MM.1S (cell line): ENCODE measurements around the gene SCN2A.

ENCODE experiments used
- DNase-seq: peaks from one replicate; pipeline ENCODE4 v3.0.0-alpha.2; 2015
- H2AFZ ChIP-seq: fragments of 300-600 bp; sonication (generic); 2 replicates; pipeline ENCODE4 v1.6.0; 2016; ENCODE audit warnings: antibody characterized with exemption, low read length
- H3F3A ChIP-seq: fragments of 300-600 bp; sonication (generic); 2 replicates; pipeline ENCODE4 v1.6.1; 2016; ENCODE audit warnings: mild to moderate bottlenecking, antibody characterized with exemption, low read length, moderate library complexity, mixed read lengths; ENCODE audit not compliant: insufficient read depth
- H3K27ac ChIP-seq: fragments of 300-600 bp; sonication (generic); 2 replicates; pipeline ENCODE4 v1.5.1; 2016; ENCODE audit warnings: mild to moderate bottlenecking, low read length
- H3K27me3 ChIP-seq: fragments of 300-600 bp; sonication (generic); replicated peaks from 2 replicates; pipeline ENCODE4 v1.6.0; 2016; ENCODE audit warnings: low read length; ENCODE audit not compliant: insufficient read depth
- H3K36me3 ChIP-seq: fragments of 300-600 bp; sonication (generic); replicated peaks from 2 replicates; pipeline ENCODE4 v1.6.1; 2016; ENCODE audit warnings: mild to moderate bottlenecking, low read length, mixed read lengths; ENCODE audit not compliant: insufficient read depth
- H3K4me1 ChIP-seq: fragments of 300-600 bp; sonication (generic); 2 replicates; pipeline ENCODE4 v1.6.1; 2016; ENCODE audit warnings: low read length, mixed read lengths
- H3K4me2 ChIP-seq: fragments of 300-600 bp; sonication (generic); 2 replicates; pipeline ENCODE4 v1.6.0; 2016; ENCODE audit warnings: low read depth, low read length
- H3K4me3 ChIP-seq: fragments of 300-600 bp; sonication (generic); 2 replicates; pipeline ENCODE4 v1.5.1; 2016; ENCODE audit warnings: low read length, mixed read lengths
- H3K79me2 ChIP-seq: fragments of 300-600 bp; sonication (generic); 2 replicates; pipeline ENCODE4 v1.6.1; 2016; ENCODE audit warnings: mixed run types, low read length, mixed read lengths
- H3K9ac ChIP-seq: fragments of 300-600 bp; sonication (generic); 2 replicates; pipeline ENCODE4 v1.6.1; 2016; ENCODE audit warnings: low read length, mixed read lengths
- H3K9me2 ChIP-seq: fragments of 300-600 bp; sonication (generic); replicated peaks from 2 replicates; pipeline ENCODE4 v1.6.1; 2016; ENCODE audit warnings: mild to moderate bottlenecking, low read length, mixed read lengths; ENCODE audit not compliant: insufficient read depth
- H3K9me3 ChIP-seq: fragments of 300-600 bp; sonication (generic); replicated peaks from 2 replicates; pipeline ENCODE4 v1.6.1; 2016; ENCODE audit warnings: mild to moderate bottlenecking, low read length, mixed read lengths; ENCODE audit not compliant: insufficient read depth
- H4K20me1 ChIP-seq: fragments of 300-600 bp; sonication (generic); 2 replicates; pipeline ENCODE4 v1.6.1; 2016; ENCODE audit warnings: mild to moderate bottlenecking, low read length, moderate library complexity, mixed read lengths; ENCODE audit not compliant: insufficient read depth
- EZH2 ChIP-seq: fragments of 300-600 bp; sonication (generic); optimal IDR thresholded peaks from 2 replicates; pipeline ENCODE3; 2017; ENCODE audit warnings: low read depth, mild to moderate bottlenecking, antibody characterized with exemption, low read length, mixed read lengths
- EZH2phosphoT487 ChIP-seq: fragments of 300-600 bp; sonication (generic); IDR thresholded peaks from 2 replicates; pipeline ENCODE4 v1.6.1; 2018; ENCODE audit warnings: antibody characterized with exemption, low read length
- TF ChIP-seq, protein P1 (sequence below): fragments of 300-600 bp; sonication (generic); IDR thresholded peaks from 2 replicates; pipeline ENCODE4 v1.5.1; 2016; ENCODE audit warnings: antibody characterized with exemption, low read length, mixed read lengths

Gene SCN2A

DNA sequence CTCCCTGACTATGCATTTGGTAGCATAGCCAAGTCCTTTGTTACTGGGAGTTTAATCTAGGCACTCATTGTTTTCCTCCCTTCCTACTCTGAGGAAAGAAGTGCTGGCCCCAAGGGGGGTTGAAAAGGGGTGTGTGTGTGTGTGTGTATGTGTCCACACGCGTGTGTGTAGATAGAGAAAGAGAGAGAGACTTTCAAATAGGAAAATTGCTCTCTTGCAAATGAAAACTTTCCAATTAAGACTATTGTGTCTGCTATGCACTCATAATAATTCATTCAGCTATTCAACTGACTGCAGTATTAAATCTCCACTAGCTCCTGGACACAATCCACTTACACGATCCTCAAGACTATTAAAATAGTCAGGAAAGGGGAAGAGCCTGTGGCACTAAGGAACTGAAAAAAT is 137.4 kb downstream of the SCN2A start:
- no peaks in the 10 kb centered on the region for H3K79me2 ChIP-seq
- H3K27me3 ChIP-seq: no peaks in the 10 kb centered on the region
- H3F3A ChIP-seq: no peaks in the 10 kb centered on the region
- no peaks in the 10 kb centered on the region for H3K4me1 ChIP-seq
- no peak for DNase-seq
- H3K27ac ChIP-seq: no peak overlapping the region
- TF ChIP-seq, protein P1, sequence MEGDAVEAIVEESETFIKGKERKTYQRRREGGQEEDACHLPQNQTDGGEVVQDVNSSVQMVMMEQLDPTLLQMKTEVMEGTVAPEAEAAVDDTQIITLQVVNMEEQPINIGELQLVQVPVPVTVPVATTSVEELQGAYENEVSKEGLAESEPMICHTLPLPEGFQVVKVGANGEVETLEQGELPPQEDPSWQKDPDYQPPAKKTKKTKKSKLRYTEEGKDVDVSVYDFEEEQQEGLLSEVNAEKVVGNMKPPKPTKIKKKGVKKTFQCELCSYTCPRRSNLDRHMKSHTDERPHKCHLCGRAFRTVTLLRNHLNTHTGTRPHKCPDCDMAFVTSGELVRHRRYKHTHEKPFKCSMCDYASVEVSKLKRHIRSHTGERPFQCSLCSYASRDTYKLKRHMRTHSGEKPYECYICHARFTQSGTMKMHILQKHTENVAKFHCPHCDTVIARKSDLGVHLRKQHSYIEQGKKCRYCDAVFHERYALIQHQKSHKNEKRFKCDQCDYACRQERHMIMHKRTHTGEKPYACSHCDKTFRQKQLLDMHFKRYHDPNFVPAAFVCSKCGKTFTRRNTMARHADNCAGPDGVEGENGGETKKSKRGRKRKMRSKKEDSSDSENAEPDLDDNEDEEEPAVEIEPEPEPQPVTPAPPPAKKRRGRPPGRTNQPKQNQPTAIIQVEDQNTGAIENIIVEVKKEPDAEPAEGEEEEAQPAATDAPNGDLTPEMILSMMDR: no peak
- TF ChIP-seq EZH2phosphoT487: no peak
- no peak for TF ChIP-seq EZH2
- no peak overlapping the region for H3K9ac ChIP-seq
- no peak overlapping the region for H3K4me2 ChIP-seq
- H3K9me3 ChIP-seq: no peaks in the 10 kb centered on the region
- no peaks in the 10 kb centered on the region for H3K9me2 ChIP-seq
- H2AFZ ChIP-seq: no peak overlapping the region
- H3K4me3 ChIP-seq: no peak overlapping the region
- no peaks in the 10 kb centered on the region for H4K20me1 ChIP-seq
- H3K36me3 ChIP-seq: no peaks in the 10 kb centered on the region

DNA sequence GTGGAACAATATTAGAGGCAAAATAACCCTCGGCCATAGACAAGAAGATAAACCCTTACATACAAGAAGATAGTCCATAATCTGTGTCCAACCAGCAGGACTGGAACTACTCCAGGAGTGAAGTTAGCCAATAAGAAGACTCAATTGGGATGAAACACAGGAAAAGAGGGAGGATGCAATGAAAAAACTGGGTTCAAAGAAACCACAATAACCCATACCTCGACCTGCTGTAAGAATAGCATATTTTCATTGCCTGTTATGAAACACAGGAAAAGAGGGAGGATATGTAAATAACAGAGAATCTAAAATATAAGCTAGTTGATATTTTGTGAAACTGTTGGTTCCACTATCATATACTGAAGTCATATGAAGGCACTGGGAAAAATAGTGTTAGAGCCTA is 143.1 kb downstream of the SCN2A start:
- no peaks in the 10 kb centered on the region for H4K20me1 ChIP-seq
- H3K79me2 ChIP-seq: no peaks in the 10 kb centered on the region
- H3K27me3 ChIP-seq: no peaks in the 10 kb centered on the region
- no peak overlapping the region for H3K27ac ChIP-seq
- no peaks in the 10 kb centered on the region for H3K9me2 ChIP-seq
- H3K9me3 ChIP-seq: no peaks in the 10 kb centered on the region
- no peak overlapping the region for H2AFZ ChIP-seq
- DNase-seq: no peak
- H3K9ac ChIP-seq: no peak overlapping the region
- no peak overlapping the region for H3K4me3 ChIP-seq
- H3K36me3 ChIP-seq: no peaks in the 10 kb centered on the region
- TF ChIP-seq EZH2phosphoT487: no peak
- TF ChIP-seq, protein P1: no peak
- no peak for TF ChIP-seq EZH2
- no peaks in the 10 kb centered on the region for H3F3A ChIP-seq
- no peak overlapping the region for H3K4me2 ChIP-seq
- no peaks in the 10 kb centered on the region for H3K4me1 ChIP-seq

DNA sequence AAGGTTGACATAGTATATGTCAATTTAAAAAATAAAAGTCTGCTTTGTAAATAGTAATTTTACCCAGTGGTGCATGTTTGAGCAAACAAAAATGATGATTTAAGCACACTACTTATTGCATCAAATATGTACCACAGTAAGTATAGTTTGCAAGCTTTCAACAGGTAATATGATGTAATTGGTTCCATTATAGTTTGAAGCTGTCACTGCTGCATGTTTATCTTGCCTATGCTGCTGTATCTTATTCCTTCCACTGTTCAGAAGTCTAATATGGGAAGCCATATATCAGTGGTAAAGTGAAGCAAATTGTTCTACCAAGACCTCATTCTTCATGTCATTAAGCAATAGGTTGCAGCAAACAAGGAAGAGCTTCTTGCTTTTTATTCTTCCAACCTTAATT is 151.7 kb downstream of the SCN2A start:
- Histone ChIP-seq H3K4me3 (no peak overlapping the region), H2AFZ (no peak overlapping the region), H3K27me3 (no peaks in the 10 kb centered on the region), H3K4me2 (no peak overlapping the region), H3K9me3 (no peaks in the 10 kb centered on the region), H3K27ac (no peak overlapping the region), H3K9ac (no peak overlapping the region), H3K9me2 (no peaks in the 10 kb centered on the region), H3K79me2 (no peaks in the 10 kb centered on the region), H3K4me1 (no peaks in the 10 kb centered on the region), H3F3A (no peaks in the 10 kb centered on the region), H4K20me1 (no peaks in the 10 kb centered on the region), H3K36me3 (no peaks in the 10 kb centered on the region)
- no peak for TF ChIP-seq EZH2
- TF ChIP-seq, protein P1: no peak
- no peak for TF ChIP-seq EZH2phosphoT487
- DNase-seq: no peak
